Measurements from ENCODE around the gene CCDC141.

DNA sequence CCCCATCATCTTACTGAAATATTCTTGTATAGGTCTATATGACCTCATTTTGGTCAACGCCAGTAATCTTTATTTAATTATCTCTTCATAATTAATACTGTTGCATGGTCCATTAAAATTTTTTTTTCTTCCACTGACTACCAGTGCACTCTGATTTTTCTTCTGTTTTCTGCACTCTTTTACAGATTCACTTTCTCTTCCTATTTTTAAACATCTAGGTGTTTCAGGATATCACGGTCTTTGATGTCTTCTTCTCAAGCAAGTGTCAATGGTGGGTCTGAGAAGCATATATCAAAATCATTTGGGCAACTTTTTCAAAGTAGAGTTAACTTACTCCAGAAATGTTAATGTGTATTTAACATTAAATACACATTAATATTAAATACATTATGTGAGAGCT is 51.4 kb downstream of the CCDC141 start:
- TF ChIP-seq, protein P1, sequence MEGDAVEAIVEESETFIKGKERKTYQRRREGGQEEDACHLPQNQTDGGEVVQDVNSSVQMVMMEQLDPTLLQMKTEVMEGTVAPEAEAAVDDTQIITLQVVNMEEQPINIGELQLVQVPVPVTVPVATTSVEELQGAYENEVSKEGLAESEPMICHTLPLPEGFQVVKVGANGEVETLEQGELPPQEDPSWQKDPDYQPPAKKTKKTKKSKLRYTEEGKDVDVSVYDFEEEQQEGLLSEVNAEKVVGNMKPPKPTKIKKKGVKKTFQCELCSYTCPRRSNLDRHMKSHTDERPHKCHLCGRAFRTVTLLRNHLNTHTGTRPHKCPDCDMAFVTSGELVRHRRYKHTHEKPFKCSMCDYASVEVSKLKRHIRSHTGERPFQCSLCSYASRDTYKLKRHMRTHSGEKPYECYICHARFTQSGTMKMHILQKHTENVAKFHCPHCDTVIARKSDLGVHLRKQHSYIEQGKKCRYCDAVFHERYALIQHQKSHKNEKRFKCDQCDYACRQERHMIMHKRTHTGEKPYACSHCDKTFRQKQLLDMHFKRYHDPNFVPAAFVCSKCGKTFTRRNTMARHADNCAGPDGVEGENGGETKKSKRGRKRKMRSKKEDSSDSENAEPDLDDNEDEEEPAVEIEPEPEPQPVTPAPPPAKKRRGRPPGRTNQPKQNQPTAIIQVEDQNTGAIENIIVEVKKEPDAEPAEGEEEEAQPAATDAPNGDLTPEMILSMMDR (IDR thresholded peaks at IDR 0.05), result no peak
- no peak for TF ChIP-seq POLR2A (IDR thresholded peaks at IDR 0.05)
